Measurements from ENCODE around the gene TCEA2. TPM values are rescaled to one million over a fixed set of nuclear protein-coding genes. Genes with fewer than 3 reads are reported as not detected.

Gene TCEA2
- total RNA-seq, 1 experiment from 2014 or later: 38.5 TPM

DNA sequence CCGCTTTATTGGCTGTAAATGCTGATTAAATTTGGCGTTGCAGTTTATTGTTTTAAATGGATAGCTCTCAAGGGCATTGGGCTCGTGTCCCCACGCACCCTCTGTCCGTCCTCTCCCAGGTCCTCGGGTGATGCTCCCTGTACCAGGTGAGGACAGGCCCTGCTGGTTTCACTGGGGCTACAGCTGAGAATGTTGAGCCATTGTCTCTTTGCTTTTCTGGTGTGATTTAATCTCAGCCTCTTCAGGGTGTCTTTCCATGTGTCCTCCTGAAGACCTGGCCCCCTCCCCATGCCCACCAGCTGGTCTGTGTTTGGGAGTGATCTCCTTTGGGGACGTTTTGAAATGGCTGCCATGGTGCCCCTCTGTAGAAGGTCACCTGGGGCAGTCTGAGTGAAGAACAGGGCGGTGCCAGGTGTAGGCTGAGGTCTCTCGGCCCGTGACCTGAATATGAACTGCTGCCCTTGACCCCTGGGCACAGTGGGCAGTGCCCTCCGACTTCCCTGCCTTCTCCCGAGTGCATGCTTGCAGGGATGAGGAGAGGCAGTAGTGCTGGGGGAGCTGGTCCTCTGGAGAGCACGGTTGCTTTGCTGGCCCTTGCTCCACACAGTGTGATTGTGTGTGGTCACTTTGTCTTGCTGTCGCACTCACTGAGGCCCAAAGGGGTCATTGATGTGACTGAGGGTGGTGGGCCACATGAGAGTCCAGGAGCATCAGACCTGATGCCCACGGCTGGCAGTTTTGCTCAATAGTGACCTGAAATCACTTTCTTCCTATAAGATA, 39.4 kb upstream of the TCEA2 start:
- ATAC-seq (no peak), DNase-seq (ENCODE audit: low read depth, low spot score) (no peak)
- no peaks in the 10 kb centered on the region for H3K4me1 ChIP-seq (ENCODE audit: control insufficient read depth, insufficient read depth, low read length)
- no peak overlapping the region for H3K4me3 ChIP-seq (ENCODE audit: low read depth in 2 of 2, low read length in 2 of 2)
- TF ChIP-seq CTCF (IDR thresholded peaks at IDR 0.05) (no peak), TCF7L2 (IDR thresholded peaks at IDR 0.05; ENCODE audit: low read depth, low read length) (no peak), SIN3A (IDR thresholded peaks at IDR 0.05; ENCODE audit: borderline replicate concordance, insufficient read depth, low read depth, low read length) (no peak), POLR2AphosphoS5 (IDR thresholded peaks at IDR 0.05; ENCODE audit: low read depth, low read length) (no peak)
- TF ChIP-seq, protein P1, sequence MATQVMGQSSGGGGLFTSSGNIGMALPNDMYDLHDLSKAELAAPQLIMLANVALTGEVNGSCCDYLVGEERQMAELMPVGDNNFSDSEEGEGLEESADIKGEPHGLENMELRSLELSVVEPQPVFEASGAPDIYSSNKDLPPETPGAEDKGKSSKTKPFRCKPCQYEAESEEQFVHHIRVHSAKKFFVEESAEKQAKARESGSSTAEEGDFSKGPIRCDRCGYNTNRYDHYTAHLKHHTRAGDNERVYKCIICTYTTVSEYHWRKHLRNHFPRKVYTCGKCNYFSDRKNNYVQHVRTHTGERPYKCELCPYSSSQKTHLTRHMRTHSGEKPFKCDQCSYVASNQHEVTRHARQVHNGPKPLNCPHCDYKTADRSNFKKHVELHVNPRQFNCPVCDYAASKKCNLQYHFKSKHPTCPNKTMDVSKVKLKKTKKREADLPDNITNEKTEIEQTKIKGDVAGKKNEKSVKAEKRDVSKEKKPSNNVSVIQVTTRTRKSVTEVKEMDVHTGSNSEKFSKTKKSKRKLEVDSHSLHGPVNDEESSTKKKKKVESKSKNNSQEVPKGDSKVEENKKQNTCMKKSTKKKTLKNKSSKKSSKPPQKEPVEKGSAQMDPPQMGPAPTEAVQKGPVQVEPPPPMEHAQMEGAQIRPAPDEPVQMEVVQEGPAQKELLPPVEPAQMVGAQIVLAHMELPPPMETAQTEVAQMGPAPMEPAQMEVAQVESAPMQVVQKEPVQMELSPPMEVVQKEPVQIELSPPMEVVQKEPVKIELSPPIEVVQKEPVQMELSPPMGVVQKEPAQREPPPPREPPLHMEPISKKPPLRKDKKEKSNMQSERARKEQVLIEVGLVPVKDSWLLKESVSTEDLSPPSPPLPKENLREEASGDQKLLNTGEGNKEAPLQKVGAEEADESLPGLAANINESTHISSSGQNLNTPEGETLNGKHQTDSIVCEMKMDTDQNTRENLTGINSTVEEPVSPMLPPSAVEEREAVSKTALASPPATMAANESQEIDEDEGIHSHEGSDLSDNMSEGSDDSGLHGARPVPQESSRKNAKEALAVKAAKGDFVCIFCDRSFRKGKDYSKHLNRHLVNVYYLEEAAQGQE (IDR thresholded peaks at IDR 0.05; ENCODE audit: insufficient read depth in 1 of 2, low read depth in 2 of 2, low read length in 1 of 2): no peak
- no TSS peak for BruUV-seq (replicated peaks)
- in situ Hi-C loops (cut with HindIII; ENCODE audit: low pct_unique_long_range_greater_than_20kb, low sequenced_read_pairs) (no loop called here), intact Hi-C loops (cut with micrococcal nuclease; ENCODE audit: unreplicated experiment) (no loop called here)
- H3K27ac ChIP-seq (ENCODE audit: low read length): no peak overlapping the region
- H3K9me3 ChIP-seq (ENCODE audit: control insufficient read depth, insufficient read depth, low read depth, low read length): no peaks in the 10 kb centered on the region
- ChIA-PET CTCF (no interaction called here), POLR2A (no interaction called here)
- no peaks in the 10 kb centered on the region for H3K27me3 ChIP-seq (ENCODE audit: control insufficient read depth, insufficient read depth, low read length)
- H3K36me3 ChIP-seq (ENCODE audit: control insufficient read depth, insufficient read depth, low read length): peaks cover 16% of the 10 kb centered on the region

GRCh38 chr20:64024141-64024990, 38.6 kb upstream of the TCEA2 start:
- no peaks in the 10 kb centered on the region for H3K4me1 ChIP-seq (ENCODE audit: control insufficient read depth, insufficient read depth, low read length)
- no TSS peak for BruUV-seq (replicated peaks)
- DNase-seq (ENCODE audit: low read depth, low spot score) (no peak), ATAC-seq (no peak)
- H3K27ac ChIP-seq (ENCODE audit: low read length): no peak overlapping the region; the same call in 1 of the 2 replicates
- POLR2A ChIA-PET: no interaction called here
- H3K9me3 ChIP-seq (ENCODE audit: control insufficient read depth, insufficient read depth, low read depth, low read length): no peaks in the 10 kb centered on the region
- peaks cover 14% of the 10 kb centered on the region for H3K36me3 ChIP-seq (ENCODE audit: control insufficient read depth, insufficient read depth, low read length)
- no peaks in the 10 kb centered on the region for H3K27me3 ChIP-seq (ENCODE audit: control insufficient read depth, insufficient read depth, low read length)
- TF ChIP-seq, protein P1 (IDR thresholded peaks at IDR 0.05; ENCODE audit: insufficient read depth in 1 of 2, low read depth in 2 of 2, low read length in 1 of 2): no peak
- TF ChIP-seq POLR2AphosphoS5 (IDR thresholded peaks at IDR 0.05; ENCODE audit: low read depth, low read length) (no peak), CTCF (IDR thresholded peaks at IDR 0.05) (no peak), TCF7L2 (IDR thresholded peaks at IDR 0.05; ENCODE audit: low read depth, low read length) (no peak), SIN3A (IDR thresholded peaks at IDR 0.05; ENCODE audit: borderline replicate concordance, insufficient read depth, low read depth, low read length) (no peak)
- CTCF ChIA-PET: no interaction called here
- H3K4me3 ChIP-seq (ENCODE audit: low read depth in 2 of 2, low read length in 2 of 2): no peak overlapping the region
- in situ Hi-C loops (cut with HindIII; ENCODE audit: low pct_unique_long_range_greater_than_20kb, low sequenced_read_pairs): no loop called here
- intact Hi-C loops (cut with micrococcal nuclease; ENCODE audit: unreplicated experiment): no loop called here

Data from Panc1 (cell line).